COR-L47 (cell line): Measurements from ENCODE around the gene LHPP.

ENCODE experiments used
- DNase-seq: peaks from one replicate; lab custom pipeline; 2025; lab: John Stamatoyannopoulos, UW

LHPP gene

GRCh38 chr10:124659380-124659779 lies 197.8 kb downstream of the LHPP start:
- DNase-seq, result no peak

- no peak for DNase-seq
Observed at GRCh38 chr10:124660404-124661125, 198.9 kb downstream of the LHPP start.

GRCh38 chr10:124661660-124662180 lies 200.1 kb downstream of the LHPP start:
- no peak for DNase-seq

GRCh38 chr10:124663228-124663627 lies 201.6 kb downstream of the LHPP start:
- DNase-seq, result no peak
